ENCODE measurements around the gene ITPR3. TPM values are rescaled to one million over a fixed set of nuclear protein-coding genes. Genes with fewer than 3 reads are reported as not detected.

ITPR3 gene
- polyA plus RNA-seq, 1 donor (not counting 4 experiments of a cell fraction or from before 2014, with no cell fraction given), result 43.3 TPM

GRCh38 chr6:33745548-33745947 lies 124.4 kb downstream of the ITPR3 start:
- Histone ChIP-seq H3K9me1 (ENCODE audit: control insufficient read depth, extremely low read depth, insufficient read depth, low read length) (peaks cover 2% of the 10 kb centered on the region), H3K79me2 (ENCODE audit: control insufficient read depth, insufficient read depth, low read length) (no peaks in the 10 kb centered on the region), H4K20me1 (ENCODE audit: control insufficient read depth, extremely low read depth, insufficient read depth, low read length) (no peaks in the 10 kb centered on the region), H3K27ac (ENCODE audit: control insufficient read depth, insufficient read depth, low read length) (no peak overlapping the region), H2AFZ (ENCODE audit: control insufficient read depth, low read length) (no peak overlapping the region), H3K36me3 (ENCODE audit: control insufficient read depth in 2 of 2, extremely low read depth in 1 of 2, insufficient read depth in 2 of 2, low read length in 2 of 2) (no peaks in the 10 kb centered on the region), H3K4me1 (ENCODE audit: control insufficient read depth, extremely low read depth, insufficient read depth, low read length) (peaks cover 16% of the 10 kb centered on the region), H3K4me2 (ENCODE audit: control insufficient read depth, extremely low read depth, insufficient read depth, low read depth, low read length) (no peak overlapping the region), H3K9ac (ENCODE audit: control insufficient read depth, extremely low read depth, insufficient read depth, low read length) (no peak overlapping the region), H3K27me3 (ENCODE audit: control insufficient read depth, extremely low read depth, insufficient read depth, low read length) (peaks cover 5% of the 10 kb centered on the region), H3K4me3 (ENCODE audit: control insufficient read depth in 2 of 3, extremely low read depth in 1 of 3, insufficient read depth in 2 of 3, low read depth in 1 of 3, low read length in 3 of 3) (no peak overlapping the region), H3K9me3 (ENCODE audit: control insufficient read depth, low read depth, low read length) (no peaks in the 10 kb centered on the region)
- TF ChIP-seq EZH2 (IDR thresholded peaks at IDR 0.05; ENCODE audit: low read length), result no peak
- TF ChIP-seq CTCF (optimal IDR thresholded peaks at IDR 0.05 in 1 of 3, IDR thresholded peaks at IDR 0.05 in 1 of 3, conservative IDR thresholded peaks at IDR 0.05 in 1 of 3; ENCODE audit: extremely low read depth in 1 of 3, insufficient read depth in 2 of 3, low read length in 3 of 3), result no peak
- DNase-seq (ENCODE audit: low read depth, low spot score) (no peak), FAIRE-seq (no peak)
- dilution Hi-C loops (cut with MboI; ENCODE audit: extremely low pct_ligation_motif_present, low sequenced_read_pairs), result no loop called here

Small RNA genes within 50 kb of the gene (small RNA-seq; reads per million reads assigned to genes)
- gene MIR3934 (ENCODE audit: insufficient read length in 3 of 3, low read depth in 3 of 3, low replicate concordance in 1 of 3), result 0 reads per million in 3 experiments

Other genes with a start within 250 kb of the ITPR3 start
- 5.7 to 20.0 TPM (median 17.3 TPM) in 3 replicates for gene KIFC1, start 229.5 kb upstream of the ITPR3 start, polyA plus RNA-seq
- gene PHF1, start 210.3 kb upstream of the ITPR3 start, polyA plus RNA-seq, result 15.2 to 17.1 TPM (median 15.8 TPM) in 3 replicates
- gene CUTA, start 203.2 kb upstream of the ITPR3 start, polyA plus RNA-seq, result 119 to 246 TPM (median 178 TPM) in 3 replicates
- gene SYNGAP1, start 201.3 kb upstream of the ITPR3 start, polyA plus RNA-seq, result 2.1 to 2.9 TPM (median 2.8 TPM) in 3 replicates
- 6.8 to 9.9 TPM (median 7.8 TPM) in 3 replicates for gene ZBTB9, start 166.7 kb upstream of the ITPR3 start, polyA plus RNA-seq
- gene BAK1, start 41.0 kb upstream of the ITPR3 start, polyA plus RNA-seq, result 61.1 to 93.0 TPM (median 71.1 TPM) in 3 replicates
- gene UQCC2, start 90.4 kb downstream of the ITPR3 start, polyA plus RNA-seq, result 43.8 to 76.7 TPM (median 71.4 TPM) in 3 replicates
- 0.05 TPM in 1 of 3 replicates, not detected in the others for gene IP6K3, start 125.6 kb downstream of the ITPR3 start, polyA plus RNA-seq
- 30.8 to 48.6 TPM (median 47.5 TPM) in 3 replicates for gene LEMD2, start 167.8 kb downstream of the ITPR3 start, polyA plus RNA-seq
- not detected in 3 replicates for gene MLN, start 182.7 kb downstream of the ITPR3 start, polyA plus RNA-seq

Measured in keratinocyte (primary cell).